Breast epithelium (tissue), 3 donors: Measurements from ENCODE around the gene SMIM13.

ENCODE experiments used
- CTCF ChIP-seq, 3 donors: fragments of 450-650 bp; IDR thresholded peaks; one replicate each; pipeline ENCODE4 v1.5.1; 2016 to 2017; ENCODE audit warnings: antibody characterized with exemption in 3 of 3, mild to moderate bottlenecking in 3 of 3, moderate library complexity in 3 of 3
- POLR2A ChIP-seq: fragments of 450-650 bp; IDR thresholded peaks from one replicate; pipeline ENCODE4 v1.6.1; 2016; ENCODE audit warnings: antibody characterized with exemption, mild to moderate bottlenecking, moderate library complexity

- TF ChIP-seq POLR2A = no peak
- no peak for TF ChIP-seq CTCF (IDR thresholded peaks at IDR 0.05)
Observed at GRCh38 chr6:11076540-11076939, 17.1 kb upstream of the SMIM13 start.
